ENCODE results near the gene RBM4B.

Gene RBM4B

DNA sequence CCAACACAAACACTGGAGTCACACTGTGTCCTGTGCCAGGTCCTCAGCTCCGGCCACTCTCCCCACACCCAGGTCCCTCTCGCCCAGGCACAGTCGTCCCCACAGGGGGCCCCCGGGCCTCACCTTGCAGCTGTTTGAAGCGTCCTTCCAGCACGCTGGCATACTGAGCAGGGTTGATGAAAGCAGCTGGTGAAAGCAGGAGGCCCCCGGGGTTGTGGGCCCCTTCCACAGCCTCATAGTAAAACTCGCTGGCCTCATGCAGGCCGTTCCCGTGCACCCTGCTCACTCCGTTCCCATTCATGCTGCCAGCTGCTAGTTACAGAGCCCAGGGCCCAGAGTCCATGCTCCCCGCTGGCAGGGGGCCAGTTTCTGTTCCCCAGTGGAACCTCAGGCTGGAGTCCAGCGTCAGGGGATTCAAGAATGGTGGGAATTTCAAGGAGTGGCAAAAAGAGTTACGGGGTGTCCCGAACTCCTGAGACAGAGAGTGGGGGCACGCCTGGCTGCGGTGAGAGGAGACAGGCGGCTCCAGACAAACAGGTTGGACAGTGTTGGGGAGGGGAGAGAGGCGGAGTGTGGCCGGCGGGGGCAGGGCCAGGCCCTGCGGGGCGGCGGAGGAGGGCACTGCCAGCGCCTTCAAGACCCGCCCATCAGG lies 40.8 kb upstream of the RBM4B start:
- Histone ChIP-seq H2AFZ (ENCODE audit: low read depth, low read length) (no peak overlapping the region), H3K27ac (ENCODE audit: low read length) (no peak overlapping the region), H3K79me2 (ENCODE audit: insufficient read depth, low read length) (no peaks in the 10 kb centered on the region), H4K20me1 (ENCODE audit: insufficient read depth, low read length) (no peaks in the 10 kb centered on the region), H3K27me3 (ENCODE audit: insufficient read depth, low read length, poor library complexity) (no peaks in the 10 kb centered on the region), H3K4me1 (ENCODE audit: insufficient read depth, low read length) (peaks cover 17% of the 10 kb centered on the region), H3K4me2 (ENCODE audit: insufficient read depth, low read length) (no peak overlapping the region), H3K36me3 (ENCODE audit: insufficient read depth, low read length) (no peaks in the 10 kb centered on the region), H3K9me3 (ENCODE audit: insufficient read depth, low read length, severe bottlenecking) (no peaks in the 10 kb centered on the region), H3K9ac (ENCODE audit: low read depth, low read length) (no peak overlapping the region), H3K4me3 (ENCODE audit: low read depth in 1 of 2, low read length in 2 of 2) (no peak overlapping the region)
- no peak for ATAC-seq (ENCODE audit: insufficient read depth, low read depth)
- DNase-seq, result no peak
- TF ChIP-seq CTCF (IDR thresholded peaks at IDR 0.05; ENCODE audit: borderline replicate concordance, extremely low read depth, low read length, poor library complexity, severe bottlenecking) (no peak), EZH2 (IDR thresholded peaks at IDR 0.05; ENCODE audit: borderline replicate concordance, low read depth, low read length, severe bottlenecking) (no peak)

GRCh38 chr11:66717925-66718319 lies 40.2 kb upstream of the RBM4B start:
- TF ChIP-seq EZH2 (IDR thresholded peaks at IDR 0.05; ENCODE audit: borderline replicate concordance, low read depth, low read length, severe bottlenecking) (no peak), CTCF (IDR thresholded peaks at IDR 0.05; ENCODE audit: borderline replicate concordance, extremely low read depth, low read length, poor library complexity, severe bottlenecking) (no peak)
- Histone ChIP-seq H3K36me3 (ENCODE audit: insufficient read depth, low read length) (no peaks in the 10 kb centered on the region), H4K20me1 (ENCODE audit: insufficient read depth, low read length) (no peaks in the 10 kb centered on the region), H3K4me1 (ENCODE audit: insufficient read depth, low read length) (peaks cover 17% of the 10 kb centered on the region), H3K27ac (ENCODE audit: low read length) (no peak overlapping the region), H3K4me3 (ENCODE audit: low read depth in 1 of 2, low read length in 2 of 2) (no peak overlapping the region), H2AFZ (ENCODE audit: low read depth, low read length) (no peak overlapping the region), H3K4me2 (ENCODE audit: insufficient read depth, low read length) (no peak overlapping the region), H3K9ac (ENCODE audit: low read depth, low read length) (no peak overlapping the region), H3K79me2 (ENCODE audit: insufficient read depth, low read length) (no peaks in the 10 kb centered on the region), H3K27me3 (ENCODE audit: insufficient read depth, low read length, poor library complexity) (no peaks in the 10 kb centered on the region), H3K9me3 (ENCODE audit: insufficient read depth, low read length, severe bottlenecking) (no peaks in the 10 kb centered on the region)
- DNase-seq (no peak), ATAC-seq (ENCODE audit: insufficient read depth, low read depth) (no peak)

DNA sequence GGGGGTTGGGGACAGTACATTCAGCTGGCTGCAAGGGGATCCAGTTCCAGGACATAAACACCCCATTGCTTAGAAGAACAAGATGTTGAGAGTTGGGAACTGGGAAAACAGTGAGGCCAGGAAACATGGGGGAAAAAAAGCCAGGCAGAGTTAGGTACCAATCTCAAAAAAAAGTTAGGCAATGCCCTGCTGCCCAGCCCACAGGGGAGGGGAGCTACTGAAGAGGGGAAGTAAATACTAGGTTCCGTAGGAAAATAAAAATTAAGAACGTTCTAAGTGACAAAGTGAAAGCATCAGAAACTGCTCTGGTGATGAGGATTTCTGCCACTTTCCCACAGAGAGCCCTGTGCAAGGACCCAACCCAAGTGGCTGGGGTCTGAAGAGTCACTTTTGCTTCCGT lies 39.3 kb upstream of the RBM4B start:
- DNase-seq (no peak), ATAC-seq (ENCODE audit: insufficient read depth, low read depth) (no peak)
- Histone ChIP-seq H3K79me2 (ENCODE audit: insufficient read depth, low read length) (no peaks in the 10 kb centered on the region), H3K9ac (ENCODE audit: low read depth, low read length) (no peak overlapping the region), H3K4me3 (ENCODE audit: low read depth in 1 of 2, low read length in 2 of 2) (no peak overlapping the region), H3K9me3 (ENCODE audit: insufficient read depth, low read length, severe bottlenecking) (no peaks in the 10 kb centered on the region), H4K20me1 (ENCODE audit: insufficient read depth, low read length) (no peaks in the 10 kb centered on the region), H3K4me1 (ENCODE audit: insufficient read depth, low read length) (peaks cover 17% of the 10 kb centered on the region), H3K36me3 (ENCODE audit: insufficient read depth, low read length) (no peaks in the 10 kb centered on the region), H3K27ac (ENCODE audit: low read length) (no peak overlapping the region), H3K4me2 (ENCODE audit: insufficient read depth, low read length) (no peak overlapping the region), H2AFZ (ENCODE audit: low read depth, low read length) (no peak overlapping the region), H3K27me3 (ENCODE audit: insufficient read depth, low read length, poor library complexity) (no peaks in the 10 kb centered on the region)
- TF ChIP-seq CTCF (IDR thresholded peaks at IDR 0.05; ENCODE audit: borderline replicate concordance, extremely low read depth, low read length, poor library complexity, severe bottlenecking), result no peak
- TF ChIP-seq EZH2 (IDR thresholded peaks at IDR 0.05; ENCODE audit: borderline replicate concordance, low read depth, low read length, severe bottlenecking), result no peak
